Measurements from ENCODE around the gene JAKMIP2.

JAKMIP2 gene

DNA sequence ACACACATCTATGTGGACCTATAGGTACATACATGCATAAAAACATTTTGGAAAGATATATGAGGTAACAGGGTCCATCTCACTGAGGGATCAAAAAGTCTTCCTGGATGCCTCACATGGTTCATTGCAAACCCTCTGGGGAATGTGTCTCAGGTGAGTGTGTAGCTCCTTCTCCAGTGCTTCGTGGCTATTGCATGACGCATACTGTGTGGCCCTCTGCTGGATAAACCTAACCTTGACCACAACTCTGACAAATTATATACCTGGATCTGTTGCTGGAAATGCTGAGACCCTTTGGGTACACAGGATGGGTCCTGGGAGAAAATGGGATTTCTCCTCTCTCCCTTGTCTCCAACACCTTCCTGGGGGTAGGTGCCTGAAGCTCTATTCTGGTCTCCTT lies 91.9 kb downstream of the JAKMIP2 start:
- no peak for DNase-seq

GRCh38 chr5:147689426-147689825 lies 93.1 kb downstream of the JAKMIP2 start:
- DNase-seq = no peak

DNA sequence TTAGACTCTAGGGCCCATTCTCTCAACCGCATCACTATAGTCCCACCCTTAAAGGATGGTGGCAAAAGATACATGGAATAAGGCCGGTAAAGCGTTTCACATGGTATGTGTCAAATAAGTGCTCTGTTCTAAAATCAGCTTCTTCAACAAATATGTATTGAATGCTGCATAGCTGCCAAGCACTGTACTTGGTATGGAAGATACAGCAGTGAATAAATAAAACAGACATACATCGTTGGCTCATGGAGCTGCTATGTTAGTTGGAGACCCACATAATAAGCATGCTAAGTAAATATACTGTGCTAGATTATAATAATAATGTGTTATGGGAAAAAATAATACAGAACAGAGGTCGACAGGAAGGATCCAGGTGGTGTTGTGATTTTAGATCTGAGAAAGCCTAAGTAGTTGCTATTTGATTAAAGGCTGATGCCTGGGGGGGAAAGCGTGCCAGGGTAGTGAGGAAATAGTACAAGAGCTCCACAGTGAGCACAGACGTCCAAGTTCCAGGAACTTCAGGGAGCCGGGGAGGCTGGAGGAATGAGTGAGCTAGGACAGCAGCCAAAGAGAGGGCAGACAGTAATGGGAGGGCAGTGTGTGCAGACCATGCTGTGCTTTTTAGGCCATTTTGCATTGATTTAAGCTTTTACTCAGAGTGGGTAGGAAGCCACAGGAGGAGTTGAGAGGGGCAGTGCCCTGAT lies 93.7 kb downstream of the JAKMIP2 start:
- no peak for DNase-seq

GRCh38 chr5:147687118-147687517 lies 95.4 kb downstream of the JAKMIP2 start:
- no peak for DNase-seq

- DNase-seq = no peak
Measured at GRCh38 chr5:147686421-147686820, 96.1 kb downstream of the JAKMIP2 start.

DNA sequence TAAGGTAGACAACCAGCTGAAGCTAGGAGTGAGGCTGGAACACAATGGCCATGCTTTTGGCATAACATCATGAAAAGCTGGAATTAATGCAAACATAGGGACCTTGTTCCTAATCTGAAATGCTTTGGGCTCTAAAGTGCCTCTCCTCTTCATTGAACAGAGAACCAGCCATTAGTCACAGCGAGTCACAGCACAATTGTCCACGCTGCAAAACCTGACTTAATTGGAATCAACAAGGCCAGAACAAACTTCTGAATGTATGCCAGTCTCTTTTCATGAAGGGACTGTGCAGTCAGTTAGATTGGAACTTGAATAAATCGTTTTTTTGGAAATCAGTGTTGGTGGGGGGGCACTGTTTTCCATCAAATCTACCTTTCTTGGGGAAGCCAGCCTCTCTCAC lies 96.5 kb downstream of the JAKMIP2 start:
- DNase-seq = no peak

- DNase-seq = no peak
Measured at GRCh38 chr5:147675168-147675567, 107.4 kb downstream of the JAKMIP2 start.

DNA sequence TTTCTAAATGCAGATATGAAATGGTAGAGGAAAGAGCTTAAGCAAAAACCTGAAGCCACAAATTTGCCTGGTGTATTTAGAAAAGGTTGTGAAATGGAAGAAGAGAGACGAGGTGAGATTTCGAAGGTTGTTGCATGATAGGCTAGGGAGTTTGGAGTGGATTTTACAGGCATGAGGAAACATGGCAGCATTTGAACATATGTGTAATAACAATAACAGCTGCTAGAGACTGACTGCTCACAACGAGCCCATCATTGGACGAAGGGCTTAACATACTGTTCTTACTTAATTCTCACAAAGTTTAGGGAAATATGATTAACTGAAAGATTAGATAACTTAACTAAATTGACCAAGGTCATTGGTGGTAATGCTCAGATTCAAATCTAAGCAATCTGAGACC lies 108.1 kb downstream of the JAKMIP2 start:
- no peak for DNase-seq

- no peak for DNase-seq
Measured at GRCh38 chr5:147673791-147674190, 108.7 kb downstream of the JAKMIP2 start.

DNA sequence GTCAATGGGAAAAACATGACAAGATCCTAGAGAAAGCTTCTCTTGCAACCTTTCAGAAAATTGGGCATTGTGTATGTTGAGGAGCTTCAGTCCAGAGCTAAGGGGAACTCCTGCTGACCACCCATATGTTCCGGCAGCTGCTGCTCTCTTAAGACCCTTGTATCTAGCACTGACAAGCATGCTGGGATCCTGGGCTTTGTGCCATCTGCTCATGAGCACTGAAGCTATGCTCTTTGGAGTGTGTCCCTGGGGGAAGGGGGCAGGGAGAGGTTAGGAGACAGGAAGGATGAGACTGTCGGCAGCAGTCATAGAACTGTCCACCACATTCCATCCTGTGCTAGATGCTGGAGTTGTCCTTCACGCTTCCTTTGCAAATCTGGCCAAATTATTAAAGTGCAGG lies 109.3 kb downstream of the JAKMIP2 start:
- no peak for DNase-seq

- DNase-seq = no peak
Measured at GRCh38 chr5:147671365-147671764, 111.2 kb downstream of the JAKMIP2 start.

DNA sequence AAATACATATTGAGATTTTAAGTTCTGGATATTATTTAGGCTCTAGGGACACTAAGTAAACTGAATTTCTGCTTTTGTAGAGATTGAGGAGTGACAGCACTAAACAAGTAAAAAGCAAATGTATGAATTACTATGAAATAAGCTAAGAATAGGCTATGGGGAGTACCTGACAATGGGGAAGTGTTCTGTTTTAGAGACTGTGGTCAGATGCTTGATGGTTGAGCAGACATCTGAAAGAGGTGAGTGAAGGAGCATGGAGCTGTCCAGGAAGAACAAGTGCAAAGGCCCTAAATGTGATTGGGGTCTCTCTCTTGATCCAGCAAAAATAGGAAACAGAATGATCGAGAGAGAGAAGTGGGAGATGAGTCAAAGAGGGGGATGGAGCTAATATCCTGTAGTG lies 111.7 kb downstream of the JAKMIP2 start:
- no peak for DNase-seq

DNA sequence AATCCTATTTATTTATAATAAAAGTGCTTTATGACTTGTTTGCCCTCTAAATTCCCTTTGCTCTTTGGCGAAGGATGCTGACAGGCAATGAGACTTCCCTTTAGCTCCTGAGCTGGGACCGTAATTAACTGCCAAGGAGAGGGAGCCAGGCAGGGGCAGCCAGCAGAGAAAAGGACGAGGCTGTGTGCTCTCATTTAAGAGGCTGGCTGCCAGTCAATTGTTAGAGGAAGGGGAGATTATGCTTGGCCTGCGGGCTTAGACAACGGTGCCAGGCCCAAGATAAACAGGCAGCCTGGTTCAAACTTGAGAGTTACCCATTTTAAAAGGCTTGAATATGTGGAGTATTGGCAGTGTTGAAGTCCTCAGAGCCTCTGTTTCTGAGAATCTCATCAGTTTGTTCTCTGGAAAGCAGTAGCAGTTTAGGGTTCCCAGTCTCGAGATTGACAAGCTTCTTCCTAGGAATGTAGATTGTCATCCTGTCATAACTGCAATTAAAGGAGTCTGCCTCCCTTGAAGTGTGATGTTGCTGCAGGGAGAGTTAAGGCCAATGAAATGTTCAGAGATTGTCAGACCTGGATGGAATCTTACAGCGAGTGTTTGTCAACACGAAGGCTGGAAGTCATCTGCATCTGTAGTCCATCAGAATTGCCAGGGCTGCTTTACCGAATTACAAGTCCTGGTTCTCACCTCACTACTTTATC lies 113.2 kb downstream of the JAKMIP2 start:
- no peak for DNase-seq

GRCh38 chr5:147668385-147668784 lies 114.1 kb downstream of the JAKMIP2 start:
- DNase-seq = no peak

DNA sequence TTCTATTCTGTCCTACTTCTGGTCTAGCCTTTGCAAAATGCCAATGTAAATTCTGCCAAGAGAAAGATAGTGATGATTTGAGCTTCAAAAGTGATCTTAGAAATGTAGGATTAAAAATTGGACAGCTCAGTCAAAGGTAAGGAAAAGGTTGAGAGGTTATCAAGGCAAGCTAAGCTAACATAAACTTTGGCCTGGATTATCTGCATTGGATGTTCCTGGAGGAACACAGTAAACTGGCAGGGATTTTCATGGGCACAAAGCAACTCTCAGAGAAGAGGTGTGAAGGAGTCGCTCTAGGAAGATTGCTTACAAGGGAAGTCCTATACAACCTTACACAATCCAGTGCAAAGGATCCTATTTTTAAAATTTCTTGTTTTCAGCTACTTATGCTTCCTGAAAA lies 115.2 kb downstream of the JAKMIP2 start:
- no peak for DNase-seq

DNA sequence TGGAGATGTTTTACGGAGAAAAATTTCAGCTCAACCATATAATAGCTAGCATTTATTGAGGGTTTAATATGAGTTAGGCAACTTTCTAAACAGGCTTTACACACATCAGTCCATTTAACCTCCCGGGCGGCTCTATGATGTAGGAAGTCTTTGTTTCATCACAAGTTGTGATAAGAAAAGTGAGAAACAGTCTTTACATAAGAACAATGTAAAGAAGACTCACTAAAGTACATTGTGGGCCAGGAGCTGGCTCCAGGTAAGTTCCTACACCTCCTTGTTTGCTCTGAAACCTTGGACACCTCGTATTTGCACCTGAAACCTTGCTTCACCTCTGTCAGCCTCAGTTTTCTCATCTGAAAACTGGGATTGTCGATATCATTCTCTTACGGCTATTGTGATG lies 116.1 kb downstream of the JAKMIP2 start:
- DNase-seq = no peak

DNA sequence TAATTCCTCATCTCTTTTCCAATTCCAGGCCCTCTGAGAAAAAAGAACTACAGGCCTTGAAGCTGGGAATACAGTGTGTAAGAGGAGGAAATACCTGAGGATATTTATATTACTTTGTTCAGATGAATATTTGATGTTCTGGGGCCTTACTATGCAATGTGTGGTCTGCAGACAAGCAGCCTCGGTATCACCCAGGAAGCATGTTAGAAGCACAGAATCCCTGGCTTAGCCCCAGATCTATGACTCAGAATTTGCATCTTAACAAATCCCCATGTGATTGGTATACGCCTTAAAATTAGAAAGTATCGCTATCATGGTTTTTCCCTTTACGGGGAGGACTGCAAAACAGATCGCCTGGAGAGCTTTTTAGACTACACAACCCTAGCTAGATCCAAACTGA lies 121.0 kb downstream of the JAKMIP2 start:
- DNase-seq = no peak

DNA sequence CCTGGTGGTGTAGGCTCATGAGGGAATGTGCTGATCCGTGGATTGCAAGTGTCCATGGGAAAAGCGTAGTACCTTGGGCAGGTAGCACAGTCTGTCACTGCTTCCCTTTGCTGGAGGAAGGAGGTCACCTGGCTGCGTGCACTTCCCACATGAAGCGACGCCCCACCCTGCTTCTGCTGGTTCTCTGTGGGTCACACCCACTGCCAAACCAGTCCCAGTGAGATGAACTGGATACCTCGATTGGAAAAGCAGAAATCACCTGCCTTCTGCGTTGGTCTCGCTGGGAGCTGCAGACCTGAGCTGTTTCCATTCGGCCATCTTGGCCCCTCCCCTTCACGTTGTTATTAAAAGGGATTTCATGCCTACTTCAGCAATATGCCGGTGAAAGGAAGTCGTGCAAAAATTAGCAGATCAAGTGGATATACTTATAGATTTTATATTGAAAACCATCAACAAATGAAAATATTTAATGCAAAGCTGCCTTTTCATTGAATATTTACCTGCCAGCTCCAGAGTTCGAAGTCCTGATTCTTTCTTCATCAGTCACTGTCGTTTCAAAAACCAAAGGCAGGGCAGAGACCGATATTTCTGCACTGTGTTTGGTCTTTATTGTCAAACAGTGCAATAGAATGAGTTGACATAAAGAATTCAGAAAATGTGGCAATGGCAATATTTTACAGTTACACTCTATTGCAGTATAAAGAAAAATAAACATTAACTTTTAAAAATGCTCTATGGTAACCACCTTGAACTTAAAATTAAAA lies 123.2 kb downstream of the JAKMIP2 start:
- DNase-seq = no peak

- no peak for DNase-seq
Measured at GRCh38 chr5:147658293-147658932, 124.1 kb downstream of the JAKMIP2 start.

- no peak for DNase-seq
Measured at GRCh38 chr5:147648597-147648996, 133.9 kb downstream of the JAKMIP2 start.

DNA sequence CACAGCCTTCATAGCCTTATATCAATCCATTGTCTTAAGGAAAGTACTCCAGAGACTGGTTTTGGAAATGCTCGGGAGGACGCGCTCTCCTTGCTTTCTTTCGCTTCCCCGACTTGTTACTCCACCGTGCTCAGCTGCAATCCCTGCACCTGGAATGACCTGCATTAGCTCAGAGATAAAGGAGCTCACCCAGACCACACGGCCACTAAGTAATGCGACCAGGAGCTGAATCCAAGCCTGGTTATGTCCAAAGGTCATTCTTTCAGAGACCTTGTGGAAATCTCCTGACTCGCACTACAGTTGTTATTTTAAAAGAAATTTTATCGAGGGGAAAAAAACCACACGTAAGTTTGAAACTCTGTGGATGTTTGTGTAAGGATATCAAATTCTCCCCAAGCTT lies 137.3 kb downstream of the JAKMIP2 start:
- DNase-seq = no peak

DNA sequence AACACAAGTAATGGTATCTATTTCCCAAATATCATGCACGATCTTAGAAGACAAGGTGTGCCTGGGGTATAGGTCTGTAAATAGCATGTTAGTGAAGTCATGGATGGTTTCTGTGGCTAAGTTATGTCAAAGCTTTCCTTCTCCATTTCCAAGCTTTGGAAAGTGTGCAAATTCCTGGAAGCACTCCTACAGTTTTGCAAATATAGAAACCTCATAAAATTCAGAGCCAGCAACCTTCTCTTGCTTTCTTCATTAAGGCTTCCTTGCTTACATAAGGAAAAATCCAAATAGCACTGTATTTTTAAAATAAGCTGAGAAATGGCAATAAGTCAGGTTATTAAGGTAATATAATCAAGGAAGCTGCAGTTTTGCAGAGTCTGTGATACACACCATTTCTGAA lies 138.1 kb downstream of the JAKMIP2 start:
- DNase-seq = no peak

DNA sequence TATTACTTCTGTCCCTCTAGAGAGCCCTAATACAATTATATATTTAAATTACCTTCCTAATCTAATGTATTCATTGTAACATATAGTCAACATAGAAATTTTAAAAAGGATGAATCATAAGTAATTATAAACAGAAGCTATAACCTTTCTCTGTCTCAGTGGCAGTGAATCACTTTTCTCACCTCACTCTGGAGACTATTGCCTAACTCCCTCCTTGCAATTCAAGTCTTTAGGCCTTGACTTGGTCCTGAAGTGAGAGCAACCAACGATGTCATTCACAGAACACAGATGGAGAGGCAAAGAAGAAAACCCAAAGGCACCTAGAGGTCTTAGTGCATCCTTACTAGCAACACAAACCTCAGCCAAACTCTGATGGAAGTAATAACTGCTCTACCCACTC lies 139.4 kb downstream of the JAKMIP2 start:
- DNase-seq = no peak

DNA sequence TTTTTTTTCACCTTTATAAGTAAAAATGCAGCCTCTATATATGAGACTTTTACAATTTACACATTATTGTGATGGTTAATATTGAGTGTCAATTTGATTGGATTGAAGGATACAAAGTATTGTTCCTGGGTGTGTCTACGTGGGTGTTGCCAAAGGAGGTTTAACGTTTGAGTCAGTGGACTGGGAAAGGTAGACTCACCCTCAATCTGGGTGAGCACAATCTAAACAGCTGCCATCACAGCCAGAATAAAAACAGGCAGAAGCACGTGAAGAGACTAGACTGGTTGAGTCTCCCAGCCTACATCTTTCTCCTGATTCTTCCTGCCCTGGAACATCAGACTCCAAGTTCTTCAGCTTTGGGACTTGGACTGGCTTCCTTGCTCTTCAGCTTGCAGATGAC lies 139.9 kb downstream of the JAKMIP2 start:
- no peak for DNase-seq
